ENCODE measurements around the gene NUP107.

The NUP107 gene

GRCh38 chr12:68772714-68773113 is 85.9 kb downstream of the NUP107 start:
- DNase-seq, result no peak

- DNase-seq, result no peak
Measured at GRCh38 chr12:68773582-68773981, 86.8 kb downstream of the NUP107 start.

- DNase-seq, result no peak
Measured at GRCh38 chr12:68775121-68775630, 88.4 kb downstream of the NUP107 start.

GRCh38 chr12:68776976-68777610 is 90.3 kb downstream of the NUP107 start:
- DNase-seq, result no peak

- no peak for DNase-seq
Measured at GRCh38 chr12:68779280-68779679, 92.5 kb downstream of the NUP107 start.

- no peak for DNase-seq
Measured at GRCh38 chr12:68780731-68781130, 94.0 kb downstream of the NUP107 start.

GRCh38 chr12:68781728-68782127 is 95.0 kb downstream of the NUP107 start:
- no peak for DNase-seq

GRCh38 chr12:68784015-68784414 is 97.2 kb downstream of the NUP107 start:
- DNase-seq, result no peak

- DNase-seq, result no peak
Measured at GRCh38 chr12:68785358-68785757, 98.6 kb downstream of the NUP107 start.

GRCh38 chr12:68785823-68786222 is 99.0 kb downstream of the NUP107 start:
- no peak for DNase-seq

GRCh38 chr12:68786929-68787328 is 100.2 kb downstream of the NUP107 start:
- DNase-seq, result no peak

- no peak for DNase-seq
Measured at GRCh38 chr12:68788554-68789143, 101.9 kb downstream of the NUP107 start.

GRCh38 chr12:68789144-68789878 is 102.5 kb downstream of the NUP107 start:
- no peak for DNase-seq

GRCh38 chr12:68790081-68790951 is 103.5 kb downstream of the NUP107 start:
- DNase-seq, result no peak

- DNase-seq, result no peak
Measured at GRCh38 chr12:68790952-68791234, 104.1 kb downstream of the NUP107 start.

- no peak for DNase-seq
Measured at GRCh38 chr12:68791897-68792481, 105.2 kb downstream of the NUP107 start.

GRCh38 chr12:68792952-68793351 is 106.2 kb downstream of the NUP107 start:
- DNase-seq, result no peak

GRCh38 chr12:68793436-68793835 is 106.7 kb downstream of the NUP107 start:
- DNase-seq, result no peak

- no peak for DNase-seq
Measured at GRCh38 chr12:68793975-68794652, 107.3 kb downstream of the NUP107 start.

- DNase-seq, result no peak
Measured at GRCh38 chr12:68794653-68795251, 108.0 kb downstream of the NUP107 start.

All from anterior cingulate cortex (tissue), 58 donors.